Gastroesophageal sphincter (tissue), 3 donors: ENCODE measurements around the gene SH3BGR.

Experiments
- POLR2A ChIP-seq, 2 donors: fragments of 450-650 bp; IDR thresholded peaks; one replicate each; pipeline ENCODE4 v1.6.1; 2017; ENCODE audit warnings: antibody characterized with exemption in 2 of 2, mild to moderate bottlenecking in 2 of 2, moderate library complexity in 1 of 2
- POLR2AphosphoS5 ChIP-seq: sonication (generic); formaldehyde crosslinking; IDR thresholded peaks from one replicate; pipeline ENCODE4 v1.6.1; 2017; ENCODE audit warnings: antibody characterized with exemption
- TF ChIP-seq, protein P1 (sequence below), 4 experiments: fragments of 200-600 bp in 2 of 4; fragments of 450-650 bp in 2 of 4; sonication (generic) in 1 of 4; IDR thresholded peaks; one replicate each; pipeline ENCODE4 v1.5.1; 2017 to 2019; ENCODE audit warnings: antibody characterized with exemption in 4 of 4, mild to moderate bottlenecking in 2 of 4, moderate library complexity in 2 of 4

- TF ChIP-seq, protein P1, sequence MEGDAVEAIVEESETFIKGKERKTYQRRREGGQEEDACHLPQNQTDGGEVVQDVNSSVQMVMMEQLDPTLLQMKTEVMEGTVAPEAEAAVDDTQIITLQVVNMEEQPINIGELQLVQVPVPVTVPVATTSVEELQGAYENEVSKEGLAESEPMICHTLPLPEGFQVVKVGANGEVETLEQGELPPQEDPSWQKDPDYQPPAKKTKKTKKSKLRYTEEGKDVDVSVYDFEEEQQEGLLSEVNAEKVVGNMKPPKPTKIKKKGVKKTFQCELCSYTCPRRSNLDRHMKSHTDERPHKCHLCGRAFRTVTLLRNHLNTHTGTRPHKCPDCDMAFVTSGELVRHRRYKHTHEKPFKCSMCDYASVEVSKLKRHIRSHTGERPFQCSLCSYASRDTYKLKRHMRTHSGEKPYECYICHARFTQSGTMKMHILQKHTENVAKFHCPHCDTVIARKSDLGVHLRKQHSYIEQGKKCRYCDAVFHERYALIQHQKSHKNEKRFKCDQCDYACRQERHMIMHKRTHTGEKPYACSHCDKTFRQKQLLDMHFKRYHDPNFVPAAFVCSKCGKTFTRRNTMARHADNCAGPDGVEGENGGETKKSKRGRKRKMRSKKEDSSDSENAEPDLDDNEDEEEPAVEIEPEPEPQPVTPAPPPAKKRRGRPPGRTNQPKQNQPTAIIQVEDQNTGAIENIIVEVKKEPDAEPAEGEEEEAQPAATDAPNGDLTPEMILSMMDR (IDR thresholded peaks at IDR 0.05): no peak
- TF ChIP-seq POLR2A (IDR thresholded peaks at IDR 0.05) (no peak), POLR2AphosphoS5 (no peak)
Measured at GRCh38 chr21:39564200-39564599, 112.4 kb downstream of the SH3BGR start.
